GM19463 (cell line): Measurements from ENCODE around the gene GPRIN2.

Experiments
- ATAC-seq: cut with Tn5 transposase; IDR thresholded peaks from one replicate; pipeline ENCODE4 v1.9.1; 2021; ENCODE audit warnings: mild to moderate bottlenecking, moderate library complexity; ENCODE audit not compliant: unreplicated experiment

Gene GPRIN2

DNA sequence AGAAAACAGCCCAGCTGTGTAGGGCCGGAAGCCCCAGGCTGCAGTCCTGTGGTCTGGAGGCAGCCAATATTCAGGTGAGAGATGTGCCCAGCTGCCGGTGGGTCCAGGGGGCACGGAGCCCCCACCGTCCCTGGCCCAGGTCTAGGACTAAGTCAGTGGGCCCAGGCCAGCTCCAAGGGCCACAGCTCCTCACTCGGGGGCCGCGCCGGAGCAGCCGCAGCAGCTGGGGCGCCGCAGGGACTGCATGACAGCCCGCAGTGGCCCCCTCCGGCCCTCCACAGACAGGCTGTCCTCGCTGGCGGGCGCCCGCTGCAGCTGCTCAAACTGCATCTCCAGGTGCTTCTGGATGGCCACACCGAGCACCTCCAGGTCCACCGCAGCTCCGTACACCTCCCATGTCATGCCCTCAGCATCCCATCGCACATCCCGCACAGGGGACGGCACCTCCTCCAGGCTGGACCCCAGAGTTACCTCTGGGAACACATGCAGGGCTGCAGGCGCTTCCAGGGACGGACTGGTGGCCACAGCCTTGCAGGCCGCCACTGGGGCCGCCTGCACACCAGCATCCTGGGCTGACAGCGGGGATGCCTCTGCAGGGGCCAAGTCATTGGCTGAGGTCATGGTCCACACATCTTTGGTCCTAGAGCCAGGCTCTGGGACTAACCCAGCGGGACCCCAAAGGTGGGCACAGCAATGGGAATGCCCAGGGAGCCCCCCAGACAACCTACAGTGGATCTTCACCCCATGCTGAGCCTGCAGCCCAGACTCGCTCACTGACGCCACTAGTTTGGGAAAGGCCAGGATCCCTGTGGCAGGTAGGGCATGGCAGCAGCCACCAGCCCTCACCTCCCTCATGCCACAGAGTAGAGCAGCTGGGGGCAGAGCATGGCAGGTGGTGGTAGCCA is 7.0 kb downstream of the GPRIN2 start:
- no peak for ATAC-seq

DNA sequence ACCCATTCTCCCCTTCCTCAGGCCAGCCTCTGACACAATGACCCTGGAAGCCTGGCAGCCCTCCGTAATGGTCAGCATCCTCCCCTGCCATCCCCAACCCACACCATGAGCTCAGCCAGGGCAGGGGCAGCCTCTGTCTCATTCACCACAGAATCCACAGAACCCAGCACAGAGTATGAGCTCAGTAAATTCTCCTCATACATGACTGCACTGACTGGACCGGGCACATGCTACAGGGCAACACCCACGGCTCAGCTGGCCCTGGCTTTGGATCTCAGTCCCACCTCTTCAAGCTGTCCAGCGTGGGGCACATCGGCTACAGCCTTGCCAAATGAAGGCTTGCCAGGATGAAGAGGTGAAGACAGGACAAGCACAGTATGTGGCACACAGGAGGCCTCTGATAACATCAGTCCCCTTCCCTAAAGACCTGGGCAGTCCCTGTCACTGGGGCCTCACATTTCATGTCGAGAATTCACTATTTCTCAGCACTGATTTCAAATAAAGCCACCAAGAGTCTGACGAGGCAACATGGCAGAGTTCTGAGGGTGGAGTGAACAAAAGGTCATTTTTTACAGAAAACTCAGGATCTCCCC is 7.9 kb downstream of the GPRIN2 start:
- no peak for ATAC-seq

DNA sequence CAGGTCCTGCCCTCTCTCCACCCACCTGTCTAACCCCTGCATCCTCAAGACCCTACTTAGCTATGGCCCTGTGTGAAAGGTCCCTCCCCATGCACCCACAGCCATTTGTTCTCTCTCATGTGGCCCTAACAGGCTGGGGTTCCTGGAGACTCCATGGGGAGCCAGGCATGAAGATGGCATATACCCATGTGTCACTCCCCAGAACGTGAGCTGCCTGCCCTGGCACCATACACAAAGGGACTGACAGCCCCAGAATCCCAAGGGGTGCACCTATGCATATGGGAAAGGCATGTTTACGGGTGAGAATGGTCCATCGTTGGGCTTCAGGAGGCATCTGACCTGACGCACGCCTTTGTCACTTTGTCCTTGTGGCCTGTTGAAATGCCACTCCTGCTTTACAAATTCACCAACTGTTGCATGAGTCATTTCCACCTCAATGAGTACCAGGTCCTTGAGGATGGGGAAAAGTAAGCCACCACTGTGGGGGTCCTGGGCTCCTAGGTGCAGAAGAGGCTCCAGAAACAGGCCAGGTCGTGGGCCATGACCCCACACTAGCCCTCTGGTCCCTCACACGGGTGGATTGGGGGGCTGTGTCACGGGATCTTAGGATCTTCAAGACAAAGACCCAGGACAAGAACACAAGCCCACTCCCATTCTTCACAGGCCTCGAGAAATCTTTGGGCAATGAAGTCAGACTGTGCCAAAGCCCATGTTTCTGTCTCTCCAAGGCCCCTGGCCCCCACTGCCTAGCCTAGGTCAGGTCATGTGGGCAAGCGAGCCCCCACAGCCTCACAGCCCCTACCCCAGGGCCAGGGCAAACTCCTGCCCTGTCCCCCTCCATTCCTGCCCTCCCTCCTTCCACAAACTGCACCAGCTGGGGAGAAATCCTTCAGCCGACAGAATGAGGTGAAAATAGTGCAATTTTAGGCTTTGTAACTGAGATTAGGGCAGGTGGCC is 8.6 kb downstream of the GPRIN2 start:
- ATAC-seq, result no peak

DNA sequence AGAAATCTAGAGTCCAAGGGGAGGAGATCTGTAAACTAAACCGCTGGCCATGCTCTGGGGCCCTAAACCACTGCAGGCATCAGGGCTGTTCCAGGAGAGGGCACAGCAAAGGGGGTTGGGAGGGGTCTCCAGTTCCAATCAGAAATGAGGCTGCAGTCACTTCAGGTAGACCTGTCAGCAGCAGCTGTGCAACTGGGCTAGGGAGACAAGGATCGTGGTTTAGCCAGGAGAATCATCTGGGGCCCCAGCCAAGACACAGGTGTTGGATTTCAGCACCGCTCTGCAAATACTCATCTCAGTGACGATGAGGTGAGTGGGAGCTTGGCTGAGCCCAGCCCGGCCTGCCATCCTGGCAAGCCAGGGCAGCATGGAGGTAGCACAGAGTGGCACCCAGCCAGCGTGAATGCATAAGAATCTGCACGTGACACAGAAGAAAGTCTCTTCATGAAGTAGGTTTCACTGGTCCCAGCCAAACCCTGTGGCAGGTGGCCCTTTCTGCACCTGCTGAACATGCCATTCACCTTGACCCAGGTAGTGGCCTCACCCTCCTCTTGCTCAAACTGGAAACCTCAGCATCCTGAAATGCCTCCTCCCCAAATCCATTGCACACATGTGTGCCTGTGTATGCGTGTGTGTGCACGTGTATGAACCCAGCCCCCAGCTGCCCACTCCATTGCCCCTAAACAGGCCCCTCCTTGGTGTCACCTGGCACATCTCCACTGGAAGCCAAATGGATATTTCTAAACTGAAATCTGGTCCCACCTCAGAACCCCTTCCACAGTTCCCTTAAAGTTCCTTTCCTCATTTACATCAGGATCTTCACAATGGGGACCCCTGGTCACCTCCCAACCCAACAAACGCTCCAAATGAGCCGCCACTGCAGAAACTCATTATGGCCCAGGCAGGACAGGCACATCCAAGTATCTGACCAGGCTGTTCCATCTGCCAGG is 9.6 kb downstream of the GPRIN2 start:
- no peak for ATAC-seq

DNA sequence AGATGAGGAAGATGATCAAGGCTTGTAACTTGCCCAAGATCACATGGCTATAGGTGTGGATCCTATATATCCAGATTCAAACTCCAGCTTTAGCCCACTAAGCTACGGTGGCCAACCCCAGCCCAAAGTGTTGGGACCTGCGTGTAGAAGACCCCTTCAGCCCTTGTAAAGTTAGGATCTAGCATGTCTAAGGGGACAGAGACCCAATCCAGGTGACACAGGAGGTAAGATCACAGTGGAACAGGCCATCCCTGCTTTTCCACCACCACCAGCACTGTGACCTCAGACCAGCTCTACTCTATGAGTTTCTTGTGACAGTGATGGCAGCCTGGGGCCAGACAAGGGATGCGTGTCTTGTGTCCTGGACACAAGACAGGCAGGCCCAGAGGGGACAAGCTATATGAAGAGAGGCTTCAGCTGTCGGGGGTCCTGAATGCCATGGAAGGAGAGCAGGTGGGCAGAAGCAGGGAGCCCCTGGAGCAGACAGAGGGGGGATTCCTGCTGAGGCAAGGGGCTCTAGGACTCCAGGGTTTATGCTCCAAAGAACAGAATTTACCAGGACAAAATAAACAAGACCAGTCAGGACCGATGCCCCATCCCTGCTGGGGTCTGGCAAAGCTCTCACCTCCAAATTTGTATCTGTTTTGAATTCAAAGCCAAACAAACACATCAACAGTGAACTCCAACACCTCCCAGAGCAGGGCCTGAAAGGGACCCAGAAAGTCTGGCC is 10.4 kb downstream of the GPRIN2 start:
- ATAC-seq, result no peak

DNA sequence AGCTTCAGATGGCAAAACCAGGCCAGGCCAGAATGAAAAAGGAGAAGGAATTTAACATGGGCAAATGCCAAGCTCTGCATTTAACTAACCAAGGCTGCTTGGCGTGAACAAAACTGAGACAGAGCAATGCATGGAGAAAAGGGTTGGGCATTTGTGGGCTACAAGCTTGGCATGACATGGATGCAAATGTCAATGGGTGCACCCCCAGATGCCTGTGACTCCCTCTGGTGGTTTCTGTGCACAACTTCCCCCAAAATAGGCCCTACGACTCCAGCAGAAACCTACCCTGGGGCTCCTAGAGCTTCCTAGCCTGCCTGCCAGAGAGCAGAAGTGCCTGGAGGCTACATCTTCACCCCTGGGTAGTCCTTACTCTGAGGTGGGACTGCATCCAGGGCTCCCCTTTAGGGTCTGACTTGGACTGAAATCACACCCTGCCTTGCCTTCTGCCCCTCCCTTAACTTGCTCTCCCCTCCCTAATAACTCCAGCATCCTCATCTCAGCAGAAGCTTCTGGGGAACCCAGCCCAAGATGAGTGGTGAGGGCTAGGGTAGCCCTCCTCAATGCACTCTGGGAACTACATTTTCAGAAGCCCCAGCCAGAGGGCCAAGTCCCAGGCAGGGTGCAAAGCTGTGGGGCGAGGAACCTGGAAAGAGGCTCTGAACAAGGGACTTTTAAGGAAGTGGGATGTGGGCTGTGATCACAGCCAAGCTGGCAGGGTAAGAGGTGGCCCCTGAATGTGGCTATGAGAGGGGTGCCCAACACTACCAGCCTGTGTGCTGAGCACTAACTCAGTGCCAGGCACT is 11.3 kb downstream of the GPRIN2 start:
- no peak for ATAC-seq

DNA sequence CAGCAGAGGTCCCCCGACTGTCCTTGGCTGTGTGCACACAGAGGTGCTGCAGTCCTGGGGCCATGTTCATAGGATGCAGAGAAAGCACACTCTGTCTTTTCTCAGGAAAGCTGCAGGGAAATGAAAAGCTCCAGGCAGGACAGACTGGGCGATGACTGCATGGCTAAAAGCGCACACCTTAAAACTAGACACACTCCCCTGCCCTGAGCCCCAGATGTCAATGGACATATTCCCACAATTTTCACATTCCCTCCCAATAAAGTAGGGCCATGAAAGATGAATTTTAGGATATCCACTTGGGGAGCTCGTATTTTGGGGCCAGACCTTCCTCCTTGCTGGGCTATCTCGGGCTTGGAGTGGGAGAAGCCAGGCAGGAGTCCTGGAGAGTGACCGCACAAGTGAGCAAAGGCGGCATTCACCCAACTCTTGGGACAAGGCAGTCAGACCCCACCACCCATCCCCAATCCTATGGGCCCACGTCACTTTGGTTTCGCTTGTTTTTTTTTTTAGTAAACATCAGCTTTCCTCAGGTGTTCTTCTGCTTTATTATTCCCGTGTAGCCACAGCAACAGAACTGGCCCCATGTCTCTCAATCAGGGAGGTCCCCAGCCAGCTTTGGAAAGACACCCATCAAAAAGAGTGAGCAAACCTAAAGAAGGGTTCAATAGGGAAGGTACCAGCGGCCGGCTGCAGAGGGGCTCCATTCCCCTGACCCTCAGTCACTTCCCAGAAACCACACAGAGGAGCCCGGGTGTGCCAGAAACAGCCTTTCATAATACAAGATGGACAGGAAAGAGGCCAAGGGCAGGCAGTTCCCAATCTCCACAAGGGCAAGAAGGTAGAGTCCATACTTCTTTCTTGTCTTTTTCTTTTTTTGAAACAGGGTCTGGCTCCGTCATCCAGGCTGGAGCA is 12.7 kb downstream of the GPRIN2 start:
- no peak for ATAC-seq

DNA sequence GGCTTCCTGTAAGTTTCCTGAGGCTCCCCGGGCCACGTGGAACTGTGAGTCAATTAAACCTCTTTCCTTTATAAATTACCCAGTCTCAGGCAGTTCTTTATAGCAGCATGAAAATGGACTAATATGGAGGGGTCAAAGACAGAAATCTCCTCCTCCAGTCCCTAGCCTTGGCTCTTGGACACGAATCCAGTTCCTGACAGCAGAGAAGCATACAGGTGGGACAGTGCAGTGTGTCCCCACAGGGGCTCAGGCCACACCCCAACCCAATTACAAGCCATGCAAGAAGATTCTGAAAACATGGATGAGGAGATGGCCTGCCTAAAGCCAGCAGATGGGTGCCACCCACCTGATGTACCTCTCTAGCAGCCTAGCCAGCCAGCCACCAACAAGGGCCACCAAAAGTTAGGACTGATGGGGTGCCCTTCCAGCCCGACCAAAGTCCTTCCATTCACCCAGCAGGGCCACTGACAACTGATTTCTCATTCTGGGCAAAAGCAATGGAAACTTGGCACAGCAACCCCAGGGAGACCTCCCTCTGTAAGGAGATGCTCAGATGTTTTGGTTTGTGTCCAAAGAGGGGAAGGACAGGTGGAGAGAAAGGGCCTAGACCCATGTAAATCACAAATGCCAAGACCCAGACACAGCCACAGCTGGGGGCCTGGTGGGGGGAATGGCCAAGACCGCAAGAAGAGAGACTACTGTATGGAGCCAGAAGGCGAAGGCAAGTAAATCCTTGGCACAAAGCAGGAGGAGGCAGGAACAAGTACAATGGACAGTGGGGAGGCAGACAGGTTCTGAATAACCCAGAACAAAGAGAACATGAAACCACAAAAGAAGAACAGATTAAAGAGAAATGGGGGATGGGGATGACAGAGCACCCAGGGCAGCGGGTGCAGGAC is 13.6 kb downstream of the GPRIN2 start:
- no peak for ATAC-seq

DNA sequence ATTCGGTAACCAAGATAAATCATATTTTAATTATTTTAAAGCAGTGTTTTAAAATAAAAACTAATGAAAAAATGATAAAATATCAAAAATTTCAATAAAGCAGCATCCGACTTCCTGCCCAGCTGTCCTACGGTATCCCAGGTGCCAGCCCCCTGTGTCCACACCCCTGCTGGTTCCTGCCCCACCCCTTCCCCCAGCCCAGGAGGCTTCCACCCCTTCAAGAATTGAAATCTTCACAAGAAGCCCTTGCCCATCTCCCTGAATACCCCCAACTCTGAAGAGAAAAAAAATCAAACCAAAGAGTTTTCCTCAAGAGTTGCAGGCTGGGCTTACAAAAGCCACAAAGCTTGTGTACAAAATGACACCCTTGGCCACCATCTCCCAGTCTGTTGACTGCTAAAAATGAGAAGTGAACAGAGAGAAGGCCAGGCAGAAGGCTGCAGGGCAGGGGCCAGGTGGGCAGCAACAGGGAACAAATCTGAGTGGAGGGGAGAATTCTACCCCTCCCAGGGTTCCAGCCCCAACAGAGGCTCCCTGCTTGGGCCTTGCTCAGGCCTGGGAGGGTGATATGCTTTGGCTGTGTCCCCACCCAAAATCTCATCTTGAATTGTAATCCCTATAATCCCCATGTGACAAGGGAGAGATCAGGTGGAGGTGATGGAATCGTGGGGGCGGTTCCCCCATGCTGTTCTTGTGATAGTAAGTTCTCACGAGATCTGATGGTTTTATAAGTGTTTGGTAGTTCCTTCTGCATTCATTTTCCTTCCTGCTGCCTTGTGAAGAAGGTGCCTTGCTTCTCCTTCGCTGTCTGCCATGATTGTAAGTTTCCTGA is 14.5 kb downstream of the GPRIN2 start:
- ATAC-seq, result no peak

DNA sequence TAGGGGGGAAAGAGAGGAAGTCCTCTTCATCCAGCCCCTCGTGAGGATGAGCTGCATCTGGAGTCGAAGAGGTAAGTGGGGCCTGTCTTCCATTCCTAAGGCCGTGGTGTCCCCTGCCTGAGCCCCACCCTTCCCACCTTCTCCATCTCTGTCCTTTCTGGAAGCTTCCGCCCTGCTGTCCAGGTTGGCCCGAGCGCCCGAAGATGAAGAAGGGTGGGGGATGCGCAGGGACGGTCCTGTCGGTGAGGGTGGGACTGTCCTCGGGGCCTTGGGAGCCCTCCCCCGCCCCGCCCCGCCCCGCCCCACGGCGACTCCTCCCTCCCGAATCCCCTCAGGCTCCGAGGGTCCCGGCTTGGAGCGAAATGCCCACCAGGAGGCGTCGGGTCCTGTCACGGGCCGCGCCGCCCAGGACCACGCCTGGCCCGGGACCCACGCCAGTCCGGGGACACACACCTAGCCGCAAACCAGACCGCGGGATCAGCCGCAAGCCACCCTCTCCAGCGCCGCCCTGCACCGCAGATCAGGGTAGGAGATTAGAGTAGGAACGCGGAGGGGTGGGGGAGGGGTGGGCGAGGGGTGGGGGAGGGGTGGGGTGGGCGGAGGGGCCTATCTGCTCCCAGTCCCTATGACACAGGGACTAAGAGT is 15.3 kb downstream of the GPRIN2 start:
- no peak for ATAC-seq

DNA sequence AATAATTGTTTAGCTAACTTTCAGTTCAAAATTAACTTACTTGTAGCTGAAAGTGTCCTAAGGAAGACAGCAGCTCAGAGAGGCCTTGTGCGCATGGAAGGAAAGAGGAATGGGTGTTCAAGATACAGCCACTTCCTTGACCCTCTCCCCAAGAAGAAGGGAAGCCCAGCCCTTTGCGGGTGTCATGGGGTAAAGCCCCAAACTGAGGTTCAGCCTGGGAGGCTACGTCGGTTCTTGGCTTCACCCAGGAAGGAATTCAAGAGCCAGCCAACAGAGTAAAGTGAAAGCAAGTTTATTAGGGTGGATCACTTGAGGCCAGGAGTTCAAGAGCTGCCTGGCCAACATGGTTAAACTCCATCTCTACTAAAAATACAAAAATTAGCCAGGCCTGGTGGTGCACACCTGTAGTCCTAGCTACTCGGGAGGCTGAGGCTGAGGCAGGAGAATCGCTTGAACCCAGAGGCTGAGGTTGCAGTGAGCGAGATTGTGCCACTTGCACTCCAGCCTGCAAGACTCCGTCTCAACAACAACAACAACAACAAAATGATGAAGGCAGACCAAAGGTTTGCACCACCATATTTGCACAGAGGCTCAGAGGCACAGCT is 15.9 kb downstream of the GPRIN2 start:
- no peak for ATAC-seq

DNA sequence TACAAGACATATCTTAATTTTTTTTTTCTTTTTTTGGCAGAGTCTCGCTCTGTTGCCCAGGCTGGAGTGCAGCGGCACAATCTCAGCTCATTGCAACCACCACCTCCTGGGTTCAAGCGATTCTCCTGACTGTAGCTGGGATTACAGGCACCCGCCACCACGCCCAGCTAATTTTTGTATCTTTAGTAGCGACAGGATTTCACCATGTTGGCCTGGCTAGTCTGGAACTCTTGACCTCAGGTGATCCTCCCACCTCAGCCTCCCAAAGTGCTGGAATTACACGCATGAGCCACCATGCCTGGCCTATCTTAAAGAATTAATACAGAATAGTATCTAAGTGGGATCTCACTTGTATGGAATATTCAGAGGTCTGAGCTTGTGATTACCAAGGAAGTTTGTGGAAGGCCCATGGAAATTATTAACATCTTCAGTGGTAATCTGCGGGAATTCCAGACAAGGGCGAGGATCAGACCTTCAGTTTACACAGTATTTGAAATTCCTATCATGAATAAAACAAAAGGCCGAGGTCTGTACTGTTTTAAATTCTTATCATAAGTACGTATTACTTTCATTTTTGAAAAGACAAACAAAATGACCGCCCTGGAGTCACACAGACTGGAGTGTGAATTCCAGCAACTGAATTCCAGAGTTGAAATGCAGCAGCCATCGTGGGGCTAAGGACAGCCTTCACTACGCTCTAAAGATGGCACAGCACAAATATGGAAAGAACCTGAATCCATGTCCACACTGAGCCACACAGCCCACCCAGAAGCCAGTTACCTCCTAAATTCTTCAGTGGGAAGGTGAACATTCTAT is 16.7 kb downstream of the GPRIN2 start:
- no peak for ATAC-seq

DNA sequence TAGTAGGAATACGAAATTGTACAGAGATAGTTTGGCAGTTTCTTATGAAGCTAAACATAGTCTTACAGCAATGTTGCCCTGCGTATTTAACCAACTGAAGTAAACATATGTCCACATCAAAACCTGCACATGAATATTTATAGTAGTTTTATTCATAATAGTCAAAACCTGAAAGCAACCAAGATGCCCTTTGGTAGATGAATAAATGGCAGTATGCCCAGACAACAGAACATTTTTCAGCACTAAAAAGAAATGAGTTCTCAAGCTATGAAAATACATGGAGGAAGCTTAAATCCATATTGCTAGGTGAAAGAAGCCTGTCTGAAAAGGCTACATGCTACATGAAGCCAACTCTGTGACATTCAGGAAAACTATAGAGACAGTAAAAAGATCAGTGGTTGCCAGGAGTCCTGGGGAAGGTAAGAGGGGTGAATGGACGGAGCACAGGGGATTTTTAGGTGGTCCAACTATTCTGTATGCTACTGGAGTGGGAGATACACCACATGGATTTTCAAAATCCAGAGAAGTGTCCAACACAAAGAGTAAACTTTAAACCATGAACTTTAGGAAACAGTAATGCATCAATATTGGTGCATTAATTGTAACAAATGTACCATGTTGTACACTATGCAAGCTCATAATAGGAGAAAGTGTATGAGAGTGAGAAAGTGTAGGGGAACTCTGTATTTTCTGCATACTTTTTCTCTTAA is 17.6 kb downstream of the GPRIN2 start:
- ATAC-seq, result no peak
